ENCODE results near the gene ZNF311. TPM values are rescaled to one million over a fixed set of nuclear protein-coding genes. Genes with fewer than 3 reads are reported as not detected.
A peak's percentile ranks its signal among the peaks of the same experiment; 100 is the strongest.

The ZNF311 gene
- polyA plus RNA-seq, 1 donor: 3.2 TPM

GRCh38 chr6:28982476-28983266 lies 22.4 kb downstream of the ZNF311 start:
- H3K36me3 ChIP-seq (ENCODE audit: control insufficient read depth, insufficient read depth, low read length): no peaks in the 10 kb centered on the region
- no peaks in the 10 kb centered on the region for H3K9me3 ChIP-seq (ENCODE audit: control insufficient read depth, low read depth, low read length)
- peaks cover 4% of the 10 kb centered on the region for H3K27me3 ChIP-seq (ENCODE audit: control insufficient read depth, insufficient read depth, low read length)
- peaks cover 8% of the 10 kb centered on the region for H3K4me1 ChIP-seq (ENCODE audit: control insufficient read depth, insufficient read depth, low read length)
- H3K27ac ChIP-seq (ENCODE audit: low read length): peak overlapping the region; percentile 71
- peak overlapping the region; percentile 88 for H3K4me3 ChIP-seq (ENCODE audit: low read length)
- 35% methylated on average over 4 of the region's 17 CpGs for WGBS (ENCODE audit: insufficient coverage, low lambda C conversion rate)
- DNase-seq: peak; percentile 34 to 52

- Histone ChIP-seq H3K27me3 (ENCODE audit: control insufficient read depth, insufficient read depth, low read length) (peaks cover 11% of the 10 kb centered on the region), H3K4me1 (ENCODE audit: control insufficient read depth, insufficient read depth, low read length) (peaks cover 8% of the 10 kb centered on the region), H3K27ac (ENCODE audit: low read length) (peak overlapping the region; percentile 74), H3K9me3 (ENCODE audit: control insufficient read depth, low read depth, low read length) (peaks cover 4% of the 10 kb centered on the region), H3K4me3 (ENCODE audit: low read length) (peak overlapping the region; percentile 88), H3K36me3 (ENCODE audit: control insufficient read depth, insufficient read depth, low read length) (no peaks in the 10 kb centered on the region)
- 0% methylated on average over 4 of the region's 23 CpGs for WGBS (ENCODE audit: insufficient coverage, low lambda C conversion rate)
- DNase-seq: peak; percentile 83 to 84
Measured at GRCh38 chr6:28981833-28982475, 23.2 kb downstream of the ZNF311 start.

GRCh38 chr6:28981431-28981832 lies 23.7 kb downstream of the ZNF311 start:
- peak overlapping the region; percentile 74 for H3K27ac ChIP-seq (ENCODE audit: low read length)
- peak overlapping the region; percentile 88 for H3K4me3 ChIP-seq (ENCODE audit: low read length)
- peaks cover 4% of the 10 kb centered on the region for H3K9me3 ChIP-seq (ENCODE audit: control insufficient read depth, low read depth, low read length)
- whole genome bisulfite sequencing (ENCODE audit: insufficient coverage, low lambda C conversion rate): 0% methylated on average over 2 of the region's 13 CpGs
- no peaks in the 10 kb centered on the region for H3K36me3 ChIP-seq (ENCODE audit: control insufficient read depth, insufficient read depth, low read length)
- H3K27me3 ChIP-seq (ENCODE audit: control insufficient read depth, insufficient read depth, low read length): peaks cover 12% of the 10 kb centered on the region
- peak in 1 of 2 donors; percentile 33 for DNase-seq
- H3K4me1 ChIP-seq (ENCODE audit: control insufficient read depth, insufficient read depth, low read length): peaks cover 8% of the 10 kb centered on the region

GRCh38 chr6:28980852-28981430 lies 24.2 kb downstream of the ZNF311 start:
- Histone ChIP-seq H3K27ac (ENCODE audit: low read length) (peak overlapping the region; percentile 46), H3K4me3 (ENCODE audit: low read length) (peak overlapping the region; percentile 88), H3K4me1 (ENCODE audit: control insufficient read depth, insufficient read depth, low read length) (peaks cover 7% of the 10 kb centered on the region), H3K36me3 (ENCODE audit: control insufficient read depth, insufficient read depth, low read length) (no peaks in the 10 kb centered on the region), H3K9me3 (ENCODE audit: control insufficient read depth, low read depth, low read length) (peaks cover 4% of the 10 kb centered on the region), H3K27me3 (ENCODE audit: control insufficient read depth, insufficient read depth, low read length) (peaks cover 12% of the 10 kb centered on the region)
- peak; percentile 75 to 84 for DNase-seq
- WGBS (ENCODE audit: insufficient coverage, low lambda C conversion rate): 0% methylated on average over 1 of the region's 16 CpGs

GRCh38 chr6:28980137-28980851 lies 24.8 kb downstream of the ZNF311 start:
- Histone ChIP-seq H3K36me3 (ENCODE audit: control insufficient read depth, insufficient read depth, low read length) (no peaks in the 10 kb centered on the region), H3K27ac (ENCODE audit: low read length) (peak overlapping the region; percentile 46), H3K4me1 (ENCODE audit: control insufficient read depth, insufficient read depth, low read length) (peaks cover 5% of the 10 kb centered on the region), H3K9me3 (ENCODE audit: control insufficient read depth, low read depth, low read length) (peaks cover 4% of the 10 kb centered on the region), H3K4me3 (ENCODE audit: low read length) (peak overlapping the region; percentile 88), H3K27me3 (ENCODE audit: control insufficient read depth, insufficient read depth, low read length) (peaks cover 12% of the 10 kb centered on the region)
- DNase-seq: no peak
- 89% methylated on average over 1 of the region's 8 CpGs for WGBS (ENCODE audit: insufficient coverage, low lambda C conversion rate)

GRCh38 chr6:28979679-28980078 lies 25.4 kb downstream of the ZNF311 start:
- no CpG with 5 or more reads among the region's 2 CpGs for WGBS (ENCODE audit: insufficient coverage, low lambda C conversion rate)

GRCh38 chr6:28978959-28979561 lies 26.1 kb downstream of the ZNF311 start:
- Histone ChIP-seq H3K36me3 (ENCODE audit: control insufficient read depth, insufficient read depth, low read length) (no peaks in the 10 kb centered on the region), H3K9me3 (ENCODE audit: control insufficient read depth, low read depth, low read length) (peaks cover 4% of the 10 kb centered on the region), H3K27me3 (ENCODE audit: control insufficient read depth, insufficient read depth, low read length) (peaks cover 12% of the 10 kb centered on the region), H3K27ac (ENCODE audit: low read length) (no peak overlapping the region), H3K4me1 (ENCODE audit: control insufficient read depth, insufficient read depth, low read length) (peaks cover 10% of the 10 kb centered on the region), H3K4me3 (ENCODE audit: low read length) (no peak overlapping the region)
- DNase-seq: no peak
- 100% methylated on average over 1 of the region's 5 CpGs for WGBS (ENCODE audit: insufficient coverage, low lambda C conversion rate)

More at GRCh38 chr6:28979679-28980078, 25.4 kb downstream of the ZNF311 start:
- no peaks in the 10 kb centered on the region for H3K36me3 ChIP-seq (ENCODE audit: control insufficient read depth, insufficient read depth, low read length)
- peaks cover 10% of the 10 kb centered on the region for H3K4me1 ChIP-seq (ENCODE audit: control insufficient read depth, insufficient read depth, low read length)
- H3K27ac ChIP-seq (ENCODE audit: low read length): no peak overlapping the region
- peaks cover 4% of the 10 kb centered on the region for H3K9me3 ChIP-seq (ENCODE audit: control insufficient read depth, low read depth, low read length)
- H3K27me3 ChIP-seq (ENCODE audit: control insufficient read depth, insufficient read depth, low read length): peaks cover 12% of the 10 kb centered on the region
- DNase-seq: no peak
- no peak overlapping the region for H3K4me3 ChIP-seq (ENCODE audit: low read length)

- peaks cover 4% of the 10 kb centered on the region for H3K9me3 ChIP-seq (ENCODE audit: control insufficient read depth, low read depth, low read length)
- DNase-seq: no peak
- peaks cover 10% of the 10 kb centered on the region for H3K4me1 ChIP-seq (ENCODE audit: control insufficient read depth, insufficient read depth, low read length)
- no peaks in the 10 kb centered on the region for H3K36me3 ChIP-seq (ENCODE audit: control insufficient read depth, insufficient read depth, low read length)
- 100% methylated on average over 1 of the region's 3 CpGs for WGBS (ENCODE audit: insufficient coverage, low lambda C conversion rate)
- no peak overlapping the region for H3K27ac ChIP-seq (ENCODE audit: low read length)
- no peak overlapping the region for H3K4me3 ChIP-seq (ENCODE audit: low read length)
- peaks cover 12% of the 10 kb centered on the region for H3K27me3 ChIP-seq (ENCODE audit: control insufficient read depth, insufficient read depth, low read length)
Measured at GRCh38 chr6:28978133-28978491, 27.0 kb downstream of the ZNF311 start.

GRCh38 chr6:28977341-28978132 lies 27.6 kb downstream of the ZNF311 start:
- no peak for DNase-seq
- 94% methylated on average over 2 of the region's 51 CpGs for WGBS (ENCODE audit: insufficient coverage, low lambda C conversion rate)
- Histone ChIP-seq H3K27ac (ENCODE audit: low read length) (no peak overlapping the region), H3K27me3 (ENCODE audit: control insufficient read depth, insufficient read depth, low read length) (peaks cover 12% of the 10 kb centered on the region), H3K4me1 (ENCODE audit: control insufficient read depth, insufficient read depth, low read length) (peaks cover 5% of the 10 kb centered on the region), H3K9me3 (ENCODE audit: control insufficient read depth, low read depth, low read length) (peaks cover 4% of the 10 kb centered on the region), H3K36me3 (ENCODE audit: control insufficient read depth, insufficient read depth, low read length) (no peaks in the 10 kb centered on the region), H3K4me3 (ENCODE audit: low read length) (no peak overlapping the region)

All from large intestine (tissue), 3 donors.